GM10248 (cell line): ENCODE data around the gene PCA3.

Experiments used
- CTCF ChIA-PET: fragments of 300-600 bp; sonication (Branson Sonifier 250); formaldehyde crosslinking; extraction: SDS; loops from one replicate; lab custom pipeline; 2021; ENCODE audit warnings: antibody characterized with exemption; lab: Yijun Ruan, JAX
- POLR2A ChIA-PET: fragments of 350-650 bp; sonication (Branson Sonifier 250); formaldehyde crosslinking; extraction: SDS; loops from one replicate; lab custom pipeline; 2020; ENCODE audit warnings: antibody characterized with exemption; lab: Yijun Ruan, JAX
- DNase-seq: peaks from one replicate; pipeline ENCODE4 v3.0.0; 2012; ENCODE audit errors: extremely low spot score
- CTCF ChIP-seq: IDR thresholded peaks from 2 replicates; pipeline ENCODE4 v1.5.1; 2012; ENCODE audit warnings: mild to moderate bottlenecking, low read depth; ENCODE audit errors: extremely low read depth, missing control alignments, control extremely low read depth

PCA3 gene

GRCh38 chr9:76803083-76803482 is 38.8 kb downstream of the PCA3 start:
- ChIA-PET POLR2A (no interaction called here), CTCF (interaction anchor here (1.8 kb wide), 1 partner anchor 8 kb away, joined by 5 read pairs; no protein-coding TSS in a partner anchor)
- no peak for TF ChIP-seq CTCF
- no peak for DNase-seq

- no peak for DNase-seq
- ChIA-PET CTCF (no interaction called here), POLR2A (no interaction called here)
- no peak for TF ChIP-seq CTCF
These were observed 39.5 kb downstream of the PCA3 start for GRCh38 chr9:76803762-76804161.

- ChIA-PET CTCF (interaction anchor here (1.4 to 5.1 kb wide), 8 partner anchors 18 to 368 kb away, joined by 4 to 63 read pairs (median 7); partner anchors contain the start of gene VPS13A), POLR2A (no interaction called here)
- no peak for DNase-seq
- TF ChIP-seq CTCF = no peak
These were observed 44.4 kb downstream of the PCA3 start for GRCh38 chr9:76808636-76809035.

GRCh38 chr9:76810377-76810957 is 46.2 kb downstream of the PCA3 start:
- ChIA-PET POLR2A (no interaction called here), CTCF (interaction anchor here (0.7 to 5.1 kb wide), 30 partner anchors 8 to 417 kb away, joined by 3 to 63 read pairs (median 4); partner anchors contain the start of gene PCA3)
- peak; percentile 76 for TF ChIP-seq CTCF
- peak; percentile 32 for DNase-seq

- no peak for TF ChIP-seq CTCF
- no peak for DNase-seq
- ChIA-PET POLR2A (no interaction called here), CTCF (interaction anchor here (1.0 to 5.1 kb wide), 6 partner anchors 14 to 260 kb away, joined by 3 to 63 read pairs (median 12); no protein-coding TSS in a partner anchor)
These were observed 48.4 kb downstream of the PCA3 start for GRCh38 chr9:76812591-76812990.

- POLR2A ChIA-PET = no interaction called here
- no peak for TF ChIP-seq CTCF
- no peak for DNase-seq
- CTCF ChIA-PET = interaction anchor here (1.0 to 1.2 kb wide), 2 partner anchors 8 to 179 kb away, joined by 3 to 4 read pairs; no protein-coding TSS in a partner anchor
These were observed 53.3 kb downstream of the PCA3 start for GRCh38 chr9:76817489-76817888.

- DNase-seq = no peak
- TF ChIP-seq CTCF = no peak
- ChIA-PET CTCF (interaction anchor here (1.2 kb wide), 1 partner anchor 8 kb away, joined by 4 read pairs; no protein-coding TSS in a partner anchor), POLR2A (no interaction called here)
These were observed 54.0 kb downstream of the PCA3 start for GRCh38 chr9:76818271-76818670.
